ENCODE measurements around the gene COX8A. TPM values are rescaled to one million over a fixed set of nuclear protein-coding genes. Genes with fewer than 3 reads are reported as not detected.

The COX8A gene
- polyA plus RNA-seq, 2 of the 4 experiments (the other 2 are of a cell fraction): 312 to 794 TPM

GRCh38 chr11:63985812-63986155 lies 11.4 kb downstream of the COX8A start (continued):
- TF ChIP-seq RFX5 (IDR thresholded peaks at IDR 0.05): no peak

GRCh38 chr11:63986156-63986931 lies 11.9 kb downstream of the COX8A start, which contains the start of gene OTUB1:
OTUB1 (plus strand) TSS chr11:63986438; CDS start chr11:63986457, 19 bp downstream.
- no peaks in the 10 kb centered on the region for H3K9me3 ChIP-seq
- peak within 1 kb of the TSS; percentile 82 for H3K4me2 ChIP-seq
- ChIA-PET POLR2A (interaction anchor here (0.5 to 1.9 kb wide), 4 partner anchors 9 to 82 kb away, joined by 3 to 9 read pairs (median 3); partner anchors contain the start of gene COX8A), CTCF (interaction anchor here (2.7 kb wide), 1 partner anchor 14 kb away, joined by 9 read pairs; no protein-coding TSS in a partner anchor)
- FAIRE-seq: peak; percentile 49
- peak within 1 kb of the TSS; percentile 98 to 99 for H3K27ac ChIP-seq
- DNase-seq (ENCODE audit: low read depth in 1 of 2, low spot score in 1 of 2): peak; percentile 94 to 95
- peak within 1 kb of the TSS; percentile 99 for H3K4me3 ChIP-seq
- 1% methylated on average over 39 of the region's 63 CpGs for WGBS (ENCODE audit: missing lambda C conversion rate)
- ATAC-seq: peak; percentile 94 to 96
- H3K4me1 ChIP-seq: peaks cover 10% of the 10 kb centered on the region; the same call in 2 of the 3 replicates
- peak; percentile 93 for TF ChIP-seq KDM5A (IDR thresholded peaks at IDR 0.05)
- no peak for TF ChIP-seq CTCF (IDR thresholded peaks at IDR 0.05)
- no peak for TF ChIP-seq NFE2L2 (conservative IDR thresholded peaks at IDR 0.05; ENCODE audit: low read length)
- TF ChIP-seq ELK1 (IDR thresholded peaks at IDR 0.05; ENCODE audit: low read depth, low read length): no peak
- TF ChIP-seq MAFK (IDR thresholded peaks at IDR 0.05; ENCODE audit: partially characterized antibody): no peak
- TF ChIP-seq NPAS2 (CRISPR knock-in tag; IDR thresholded peaks at IDR 0.05; ENCODE audit: borderline replicate concordance): no peak
- no peak for TF ChIP-seq JUNB (IDR thresholded peaks at IDR 0.05)
- no peak for TF ChIP-seq ZFP36 (IDR thresholded peaks at IDR 0.05; ENCODE audit: borderline replicate concordance, partially characterized antibody)
- TF ChIP-seq MYC (IDR thresholded peaks at IDR 0.05; ENCODE audit: borderline replicate concordance, low read length): no peak
- TF ChIP-seq EP300 (IDR thresholded peaks at IDR 0.05): no peak
- no peak for TF ChIP-seq RFX5 (IDR thresholded peaks at IDR 0.05)
- no peak for TF ChIP-seq ZSCAN20 (CRISPR knock-in tag; IDR thresholded peaks at IDR 0.05)
- no peak for TF ChIP-seq CBX8 (IDR thresholded peaks at IDR 0.05)
- TF ChIP-seq ATOH8 (CRISPR knock-in tag; IDR thresholded peaks at IDR 0.05; ENCODE audit: low read depth): no peak
- no peak for TF ChIP-seq FOSB (CRISPR knock-in tag; IDR thresholded peaks at IDR 0.05)
- no peak for TF ChIP-seq CHD2 (IDR thresholded peaks at IDR 0.05; ENCODE audit: low read length, partially characterized antibody)
- TF ChIP-seq HOXB5 (CRISPR knock-in tag; IDR thresholded peaks at IDR 0.05): no peak
- no peak for TF ChIP-seq RAD21 (conservative IDR thresholded peaks at IDR 0.05 in 1 of 2, IDR thresholded peaks at IDR 0.05 in 1 of 2)
- TF ChIP-seq HOXB13 (CRISPR knock-in tag; IDR thresholded peaks at IDR 0.05; ENCODE audit: low read depth): no peak
- no peak for TF ChIP-seq REST (IDR thresholded peaks at IDR 0.05)
- TF ChIP-seq SREBF2 (IDR thresholded peaks at IDR 0.05): no peak
- no peak for TF ChIP-seq CHD4 (IDR thresholded peaks at IDR 0.05; ENCODE audit: borderline replicate concordance)
- no peak for TF ChIP-seq PBX3 (IDR thresholded peaks at IDR 0.05)
- no peak for TF ChIP-seq ZNF302 (CRISPR knock-in tag; IDR thresholded peaks at IDR 0.05)
- no peak for TF ChIP-seq NR3C1 (IDR thresholded peaks at IDR 0.05)
- TF ChIP-seq HOXA7 (CRISPR knock-in tag; IDR thresholded peaks at IDR 0.05): no peak
- TF ChIP-seq RARB (CRISPR knock-in tag; IDR thresholded peaks at IDR 0.05): no peak
- 0 out of 2 replicates have a peak, but pooled peaks have one; percentile 50 for TF ChIP-seq BHLHE40 (IDR thresholded peaks at IDR 0.05; ENCODE audit: low read depth, low read length)
- TF ChIP-seq FOSL2 (IDR thresholded peaks at IDR 0.05): no peak
- TF ChIP-seq FOSL2 (CRISPR knock-in tag; IDR thresholded peaks at IDR 0.05): no peak
- TF ChIP-seq EHMT2 (IDR thresholded peaks at IDR 0.05; ENCODE audit: low read depth): no peak
